ENCODE measurements around the gene SLC5A1. TPM values are rescaled to one million over a fixed set of nuclear protein-coding genes. Genes with fewer than 3 reads are reported as not detected.

SLC5A1 gene
- total RNA-seq, result under 1 TPM; 0.06 to 0.30 TPM
- under 1 TPM; 0.18 to 0.32 TPM for polyA plus RNA-seq (ENCODE audit: insufficient read length in 2 of 2)
- long read RNA-seq, donor 1, result 0 reads
- long read RNA-seq, donor 2, result 0 reads
- long read RNA-seq, donor 3, result 0 reads
- long read RNA-seq, donor 4, result 0 reads

DNA sequence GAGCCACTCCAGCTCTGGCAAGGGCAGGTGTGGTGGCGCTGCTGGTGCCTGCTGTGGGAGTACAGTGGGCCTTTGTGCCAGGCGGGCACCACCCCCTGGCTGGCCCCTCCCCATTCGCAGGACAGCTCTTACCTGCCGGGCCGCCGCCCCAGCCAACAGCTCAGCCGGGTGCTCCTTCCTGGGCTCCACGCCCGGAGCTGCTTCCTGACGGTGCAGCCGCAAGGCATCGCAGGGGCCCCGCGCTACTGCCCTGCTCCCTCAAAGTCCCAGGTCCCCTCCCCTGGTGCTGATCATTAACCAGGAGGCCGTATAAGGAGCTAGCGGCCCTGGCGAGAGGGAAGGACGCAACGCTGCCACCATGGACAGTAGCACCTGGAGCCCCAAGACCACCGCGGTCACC, at the start of gene SLC5A1:
Gene SLC5A1 (plus strand): TSS at position 338 of the 400 bp plus-strand sequence. CDS start 21 bp downstream, at position 359.
- DNase-seq (ENCODE audit: low read depth in 4 of 6, low spot score in 6 of 6), result no peak

GRCh38 chr22:31995046-31995445, 48.0 kb upstream of the SLC5A1 start:
- no peak for DNase-seq (ENCODE audit: low read depth in 4 of 6, low spot score in 6 of 6)
- Histone ChIP-seq H3K27ac (ENCODE audit: low read depth, low read length) (no peak overlapping the region), H3K9me3 (ENCODE audit: control insufficient read depth, insufficient read depth, low read length) (no peaks in the 10 kb centered on the region), H3K4me3 (ENCODE audit: low read depth, low read length) (no peak overlapping the region), H3K27me3 (ENCODE audit: control insufficient read depth, insufficient read depth, low read length) (peaks cover 2% of the 10 kb centered on the region), H3K36me3 (ENCODE audit: control insufficient read depth, insufficient read depth, low read length) (no peaks in the 10 kb centered on the region), H3K4me1 (ENCODE audit: control insufficient read depth, insufficient read depth, low read length) (no peaks in the 10 kb centered on the region)
- no CpG with 5 or more reads among the region's 3 CpGs for WGBS (ENCODE audit: insufficient coverage)

More for the DNA sequence above, at the start of gene SLC5A1:
- no peak within 1 kb of the TSS for H3K4me3 ChIP-seq (ENCODE audit: low read depth, low read length)
- peaks cover 3% of the 10 kb centered on the region for H3K27me3 ChIP-seq (ENCODE audit: control insufficient read depth, insufficient read depth, low read length)
- no peaks in the 10 kb centered on the region for H3K9me3 ChIP-seq (ENCODE audit: control insufficient read depth, insufficient read depth, low read length)
- WGBS (ENCODE audit: insufficient coverage), result 38% methylated on average over 21 of the region's 21 CpGs
- no peaks in the 10 kb centered on the region for H3K36me3 ChIP-seq (ENCODE audit: control insufficient read depth, insufficient read depth, low read length)
- H3K27ac ChIP-seq (ENCODE audit: low read depth, low read length), result no peak within 1 kb of the TSS
- peaks cover 4% of the 10 kb centered on the region for H3K4me1 ChIP-seq (ENCODE audit: control insufficient read depth, insufficient read depth, low read length)

DNA sequence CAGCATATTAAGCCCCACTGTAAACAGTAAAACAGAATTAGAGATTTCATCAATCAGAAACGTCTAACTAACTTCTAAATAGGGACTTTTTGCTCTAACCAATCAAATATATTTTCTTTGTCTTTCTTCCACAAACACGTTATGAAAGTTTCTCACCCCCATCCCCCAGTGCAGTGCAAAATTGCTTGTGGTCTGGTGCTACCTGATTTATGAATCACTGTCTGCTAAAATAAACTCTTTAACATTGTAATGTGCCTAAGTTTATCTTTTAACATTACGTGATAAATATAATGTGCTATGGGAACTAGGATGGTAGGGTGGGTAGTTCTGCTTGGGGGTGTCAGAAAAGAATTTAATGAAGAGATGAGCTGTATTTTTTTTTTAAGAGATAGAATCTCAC, 47.3 kb upstream of the SLC5A1 start:
- no peak overlapping the region for H3K27ac ChIP-seq (ENCODE audit: low read depth, low read length)
- no peaks in the 10 kb centered on the region for H3K36me3 ChIP-seq (ENCODE audit: control insufficient read depth, insufficient read depth, low read length)
- no peaks in the 10 kb centered on the region for H3K27me3 ChIP-seq (ENCODE audit: control insufficient read depth, insufficient read depth, low read length)
- H3K4me3 ChIP-seq (ENCODE audit: low read depth, low read length), result no peak overlapping the region
- 80% methylated on average over 1 of the region's 3 CpGs for WGBS (ENCODE audit: insufficient coverage)
- DNase-seq (ENCODE audit: low read depth in 4 of 6, low spot score in 6 of 6), result no peak
- H3K9me3 ChIP-seq (ENCODE audit: control insufficient read depth, insufficient read depth, low read length), result no peaks in the 10 kb centered on the region
- no peaks in the 10 kb centered on the region for H3K4me1 ChIP-seq (ENCODE audit: control insufficient read depth, insufficient read depth, low read length)

DNA sequence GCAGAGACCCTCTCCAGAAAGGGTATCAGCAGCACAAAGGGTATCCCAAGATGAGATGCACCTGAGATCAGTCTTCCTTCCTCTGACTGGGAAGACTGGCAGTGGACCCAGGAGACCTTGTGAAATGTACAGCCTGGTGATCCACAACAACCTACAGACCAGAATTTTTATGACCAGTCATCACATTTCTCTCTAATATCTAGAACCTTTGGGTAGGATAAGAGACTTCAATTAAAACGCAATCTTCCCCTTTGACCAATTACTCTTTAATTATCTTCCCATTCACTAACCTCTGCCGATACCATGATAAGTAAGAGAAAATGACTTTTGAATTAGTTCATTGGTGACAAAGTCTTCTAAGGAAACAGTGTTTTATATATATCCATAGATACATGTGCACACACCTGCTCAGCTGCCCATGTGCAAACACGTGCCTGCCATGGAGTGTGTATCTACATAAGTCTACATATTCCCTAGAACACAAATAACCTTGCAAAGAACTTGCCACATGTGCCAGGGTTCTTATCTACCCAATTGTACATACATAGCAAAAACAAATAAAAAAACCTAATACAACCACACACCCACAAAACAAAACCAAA, 44.2 kb upstream of the SLC5A1 start:
- H3K27ac ChIP-seq (ENCODE audit: low read depth, low read length), result no peak overlapping the region
- no peaks in the 10 kb centered on the region for H3K4me1 ChIP-seq (ENCODE audit: control insufficient read depth, insufficient read depth, low read length)
- WGBS (ENCODE audit: insufficient coverage), result 100% methylated on average over 1 of the region's 3 CpGs
- H3K9me3 ChIP-seq (ENCODE audit: control insufficient read depth, insufficient read depth, low read length), result no peaks in the 10 kb centered on the region
- H3K36me3 ChIP-seq (ENCODE audit: control insufficient read depth, insufficient read depth, low read length), result no peaks in the 10 kb centered on the region
- DNase-seq (ENCODE audit: low read depth in 4 of 6, low spot score in 6 of 6), result no peak
- no peak overlapping the region for H3K4me3 ChIP-seq (ENCODE audit: low read depth, low read length)
- no peaks in the 10 kb centered on the region for H3K27me3 ChIP-seq (ENCODE audit: control insufficient read depth, insufficient read depth, low read length)

DNA sequence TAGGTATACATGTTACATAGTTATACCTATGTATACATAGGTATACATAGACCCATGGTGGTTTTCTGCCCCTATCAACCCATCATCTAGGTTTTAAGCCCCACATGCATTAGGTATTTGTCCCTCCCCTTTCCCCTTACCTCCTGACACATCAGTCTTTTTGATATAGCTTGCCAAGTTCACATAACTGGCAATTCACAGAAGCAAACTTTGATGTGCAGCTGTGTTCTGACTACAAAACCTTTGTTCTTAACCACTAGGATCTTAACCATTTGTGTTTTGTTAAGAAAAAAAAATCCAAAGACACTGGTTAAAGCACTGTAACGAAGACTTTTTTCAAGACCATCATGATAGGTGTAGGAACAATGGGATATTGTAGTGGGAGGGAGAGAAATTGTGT, 42.9 kb upstream of the SLC5A1 start:
- DNase-seq (ENCODE audit: low read depth in 4 of 6, low spot score in 6 of 6), result no peak
- no peaks in the 10 kb centered on the region for H3K36me3 ChIP-seq (ENCODE audit: control insufficient read depth, insufficient read depth, low read length)
- no peak overlapping the region for H3K4me3 ChIP-seq (ENCODE audit: low read depth, low read length)
- WGBS (ENCODE audit: insufficient coverage), result 64% methylated on average over 1 of the region's 1 CpG
- no peak overlapping the region for H3K27ac ChIP-seq (ENCODE audit: low read depth, low read length)
- no peaks in the 10 kb centered on the region for H3K9me3 ChIP-seq (ENCODE audit: control insufficient read depth, insufficient read depth, low read length)
- no peaks in the 10 kb centered on the region for H3K4me1 ChIP-seq (ENCODE audit: control insufficient read depth, insufficient read depth, low read length)
- no peaks in the 10 kb centered on the region for H3K27me3 ChIP-seq (ENCODE audit: control insufficient read depth, insufficient read depth, low read length)

GRCh38 chr22:32005453-32005852, 37.6 kb upstream of the SLC5A1 start:
- Histone ChIP-seq H3K4me3 (ENCODE audit: low read depth, low read length) (no peak overlapping the region), H3K27ac (ENCODE audit: low read depth, low read length) (no peak overlapping the region), H3K27me3 (ENCODE audit: control insufficient read depth, insufficient read depth, low read length) (no peaks in the 10 kb centered on the region), H3K36me3 (ENCODE audit: control insufficient read depth, insufficient read depth, low read length) (no peaks in the 10 kb centered on the region), H3K9me3 (ENCODE audit: control insufficient read depth, insufficient read depth, low read length) (no peaks in the 10 kb centered on the region), H3K4me1 (ENCODE audit: control insufficient read depth, insufficient read depth, low read length) (no peaks in the 10 kb centered on the region)
- 71% methylated on average over 1 of the region's 1 CpG for WGBS (ENCODE audit: insufficient coverage)
- DNase-seq (ENCODE audit: low read depth in 4 of 6, low spot score in 6 of 6), result no peak

- Histone ChIP-seq H3K27me3 (ENCODE audit: control insufficient read depth, insufficient read depth, low read length) (no peaks in the 10 kb centered on the region), H3K9me3 (ENCODE audit: control insufficient read depth, insufficient read depth, low read length) (peaks cover 7% of the 10 kb centered on the region), H3K4me1 (ENCODE audit: control insufficient read depth, insufficient read depth, low read length) (no peaks in the 10 kb centered on the region), H3K27ac (ENCODE audit: low read depth, low read length) (no peak overlapping the region), H3K4me3 (ENCODE audit: low read depth, low read length) (no peak overlapping the region), H3K36me3 (ENCODE audit: control insufficient read depth, insufficient read depth, low read length) (no peaks in the 10 kb centered on the region)
- WGBS (ENCODE audit: insufficient coverage), result 100% methylated on average over 1 of the region's 1 CpG
- DNase-seq (ENCODE audit: low read depth in 4 of 6, low spot score in 6 of 6), result no peak
These were observed 29.9 kb upstream of the SLC5A1 start for GRCh38 chr22:32013200-32013599.

GRCh38 chr22:32016081-32016480, 27.0 kb upstream of the SLC5A1 start:
- no peaks in the 10 kb centered on the region for H3K27me3 ChIP-seq (ENCODE audit: control insufficient read depth, insufficient read depth, low read length)
- H3K4me1 ChIP-seq (ENCODE audit: control insufficient read depth, insufficient read depth, low read length), result no peaks in the 10 kb centered on the region
- no peak overlapping the region for H3K27ac ChIP-seq (ENCODE audit: low read depth, low read length)
- no peak overlapping the region for H3K4me3 ChIP-seq (ENCODE audit: low read depth, low read length)
- 91% methylated on average over 4 of the region's 5 CpGs for WGBS (ENCODE audit: insufficient coverage)
- no peak for DNase-seq (ENCODE audit: low read depth in 4 of 6, low spot score in 6 of 6)
- no peaks in the 10 kb centered on the region for H3K36me3 ChIP-seq (ENCODE audit: control insufficient read depth, insufficient read depth, low read length)
- H3K9me3 ChIP-seq (ENCODE audit: control insufficient read depth, insufficient read depth, low read length), result peaks cover 5% of the 10 kb centered on the region

DNA sequence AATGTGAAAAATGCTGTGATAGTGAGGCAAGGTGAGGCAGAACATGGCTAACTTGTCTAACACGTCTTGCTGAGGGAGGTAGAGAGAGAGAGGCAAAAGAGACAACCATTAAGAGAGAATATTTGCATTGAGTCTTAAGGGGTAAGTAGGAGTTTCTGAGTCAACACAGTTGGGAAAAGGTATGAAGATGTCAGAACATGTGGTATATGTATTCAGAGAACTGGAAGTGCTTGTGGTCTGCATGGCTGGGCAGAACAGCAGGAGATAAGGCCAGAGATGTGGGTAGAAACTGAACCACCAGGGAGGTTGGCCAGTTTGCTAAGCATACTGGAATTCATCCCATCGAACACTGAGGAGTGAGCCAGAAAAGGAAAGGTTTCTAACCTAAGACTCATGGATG, 25.0 kb upstream of the SLC5A1 start:
- no peak for DNase-seq (ENCODE audit: low read depth in 4 of 6, low spot score in 6 of 6)
- no peak overlapping the region for H3K27ac ChIP-seq (ENCODE audit: low read depth, low read length)
- no peaks in the 10 kb centered on the region for H3K36me3 ChIP-seq (ENCODE audit: control insufficient read depth, insufficient read depth, low read length)
- H3K4me3 ChIP-seq (ENCODE audit: low read depth, low read length), result no peak overlapping the region
- no peaks in the 10 kb centered on the region for H3K27me3 ChIP-seq (ENCODE audit: control insufficient read depth, insufficient read depth, low read length)
- no peaks in the 10 kb centered on the region for H3K4me1 ChIP-seq (ENCODE audit: control insufficient read depth, insufficient read depth, low read length)
- peaks cover 5% of the 10 kb centered on the region for H3K9me3 ChIP-seq (ENCODE audit: control insufficient read depth, insufficient read depth, low read length)
- WGBS (ENCODE audit: insufficient coverage), result 44% methylated on average over 1 of the region's 2 CpGs

DNA sequence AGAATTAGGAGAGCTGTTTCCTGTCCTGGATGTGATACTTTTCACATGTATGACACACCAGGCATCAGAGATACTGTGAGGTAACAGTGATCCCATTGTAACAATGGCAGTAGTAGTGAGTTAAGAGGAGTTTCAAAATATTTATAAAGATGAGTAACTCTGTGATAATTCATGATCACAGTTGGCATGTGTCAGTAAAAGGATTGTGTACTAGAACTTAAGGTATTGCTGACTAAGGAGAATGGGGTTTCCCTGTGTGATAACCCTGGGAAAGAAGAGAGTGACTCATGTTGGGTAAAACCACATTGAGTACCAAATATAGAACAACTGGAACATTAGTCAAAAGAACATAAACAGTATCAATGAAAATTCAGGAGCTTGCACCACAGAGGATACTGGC, 22.9 kb upstream of the SLC5A1 start:
- DNase-seq (ENCODE audit: low read depth in 4 of 6, low spot score in 6 of 6), result no peak

More for the DNA sequence above, 22.9 kb upstream of the SLC5A1 start:
- Histone ChIP-seq H3K4me3 (ENCODE audit: low read depth, low read length) (no peak overlapping the region), H3K36me3 (ENCODE audit: control insufficient read depth, insufficient read depth, low read length) (no peaks in the 10 kb centered on the region), H3K27me3 (ENCODE audit: control insufficient read depth, insufficient read depth, low read length) (no peaks in the 10 kb centered on the region), H3K4me1 (ENCODE audit: control insufficient read depth, insufficient read depth, low read length) (no peaks in the 10 kb centered on the region), H3K27ac (ENCODE audit: low read depth, low read length) (no peak overlapping the region), H3K9me3 (ENCODE audit: control insufficient read depth, insufficient read depth, low read length) (no peaks in the 10 kb centered on the region)

All from spinal cord (tissue), 10 donors.